HFF-Myc (cell line): ENCODE results near the gene AOAH.

Experiments
- DNase-seq: peaks from one replicate; pipeline ENCODE4 v3.0.0-alpha.2; 2011; ENCODE audit warnings: low read depth; ENCODE audit errors: extremely low read depth
- H3K4me3 ChIP-seq: replicated peaks from 2 replicates; pipeline ENCODE4 v1.5.1; 2011; ENCODE audit warnings: low read depth, mild to moderate bottlenecking, control low read depth, low read length
- CTCF ChIP-seq: IDR thresholded peaks from 2 replicates; pipeline ENCODE4 v1.5.1; 2012; ENCODE audit warnings: mild to moderate bottlenecking, low read depth, low read length, control low read depth; ENCODE audit errors: missing control alignments

AOAH gene

GRCh38 chr7:36654436-36654835 lies 69.9 kb downstream of the AOAH start:
- TF ChIP-seq CTCF, result no peak
- DNase-seq, result no peak
- H3K4me3 ChIP-seq, result no peak overlapping the region

GRCh38 chr7:36653663-36654355 lies 70.5 kb downstream of the AOAH start:
- no peak for TF ChIP-seq CTCF
- no peak for DNase-seq
- H3K4me3 ChIP-seq, result no peak overlapping the region

GRCh38 chr7:36653008-36653662 lies 71.2 kb downstream of the AOAH start:
- no peak for DNase-seq
- TF ChIP-seq CTCF, result no peak
- no peak overlapping the region for H3K4me3 ChIP-seq

GRCh38 chr7:36652431-36652830 lies 71.9 kb downstream of the AOAH start:
- no peak for TF ChIP-seq CTCF
- H3K4me3 ChIP-seq, result no peak overlapping the region
- DNase-seq, result no peak

GRCh38 chr7:36651404-36651803 lies 72.9 kb downstream of the AOAH start:
- no peak overlapping the region for H3K4me3 ChIP-seq
- no peak for TF ChIP-seq CTCF
- DNase-seq, result no peak

GRCh38 chr7:36650766-36651312 lies 73.5 kb downstream of the AOAH start:
- no peak for DNase-seq
- H3K4me3 ChIP-seq, result no peak overlapping the region
- no peak for TF ChIP-seq CTCF
